ENCODE results near the gene ANKDD1B.
A peak's percentile ranks its signal among the peaks of the same experiment; 100 is the strongest.

ANKDD1B gene

DNA sequence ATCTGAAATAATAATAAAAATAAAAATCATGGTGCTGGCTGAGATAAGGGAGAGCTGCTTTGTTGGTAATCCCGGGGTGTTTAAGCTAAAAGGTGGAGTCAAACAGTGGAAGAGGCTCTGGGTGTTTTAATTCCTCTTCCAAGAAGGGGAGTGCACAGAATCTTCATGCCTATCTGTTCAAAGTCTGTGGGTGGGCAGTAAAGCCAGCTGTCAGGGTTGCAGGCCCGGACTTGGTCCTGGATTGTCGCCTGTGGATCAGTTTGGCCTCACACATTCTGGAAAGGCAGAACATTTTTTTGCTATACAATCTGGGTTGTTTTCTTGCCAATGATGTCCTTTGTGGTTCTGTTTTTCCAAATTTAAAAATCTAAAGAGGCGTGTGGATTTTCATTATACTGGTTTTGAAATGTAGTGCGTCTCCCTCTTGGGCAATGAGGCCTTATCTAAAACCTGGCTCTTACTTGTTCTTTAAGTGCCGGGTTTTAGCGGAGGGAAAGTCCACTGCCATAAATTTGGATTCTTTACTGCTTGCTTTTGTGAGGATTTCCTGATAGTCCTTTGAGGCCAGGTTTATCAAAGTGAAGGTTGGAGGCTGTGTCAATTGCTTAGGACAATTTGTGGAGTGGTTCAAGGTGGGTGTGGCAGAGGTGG lies 5.8 kb downstream of the ANKDD1B start:
- no peak for DNase-seq (ENCODE audit: low read depth)
- H3K4me3 ChIP-seq (ENCODE audit: low read depth, low read length): no peak overlapping the region
- TF ChIP-seq CTCF (IDR thresholded peaks at IDR 0.05; ENCODE audit: control insufficient read depth, extremely low read depth, insufficient read depth): no peak

- DNase-seq (ENCODE audit: low read depth): no peak
- no peak for TF ChIP-seq CTCF (IDR thresholded peaks at IDR 0.05; ENCODE audit: control insufficient read depth, extremely low read depth, insufficient read depth)
- H3K4me3 ChIP-seq (ENCODE audit: low read depth, low read length): no peak overlapping the region
These were observed 6.6 kb downstream of the ANKDD1B start for GRCh38 chr5:75617736-75618352.

DNA sequence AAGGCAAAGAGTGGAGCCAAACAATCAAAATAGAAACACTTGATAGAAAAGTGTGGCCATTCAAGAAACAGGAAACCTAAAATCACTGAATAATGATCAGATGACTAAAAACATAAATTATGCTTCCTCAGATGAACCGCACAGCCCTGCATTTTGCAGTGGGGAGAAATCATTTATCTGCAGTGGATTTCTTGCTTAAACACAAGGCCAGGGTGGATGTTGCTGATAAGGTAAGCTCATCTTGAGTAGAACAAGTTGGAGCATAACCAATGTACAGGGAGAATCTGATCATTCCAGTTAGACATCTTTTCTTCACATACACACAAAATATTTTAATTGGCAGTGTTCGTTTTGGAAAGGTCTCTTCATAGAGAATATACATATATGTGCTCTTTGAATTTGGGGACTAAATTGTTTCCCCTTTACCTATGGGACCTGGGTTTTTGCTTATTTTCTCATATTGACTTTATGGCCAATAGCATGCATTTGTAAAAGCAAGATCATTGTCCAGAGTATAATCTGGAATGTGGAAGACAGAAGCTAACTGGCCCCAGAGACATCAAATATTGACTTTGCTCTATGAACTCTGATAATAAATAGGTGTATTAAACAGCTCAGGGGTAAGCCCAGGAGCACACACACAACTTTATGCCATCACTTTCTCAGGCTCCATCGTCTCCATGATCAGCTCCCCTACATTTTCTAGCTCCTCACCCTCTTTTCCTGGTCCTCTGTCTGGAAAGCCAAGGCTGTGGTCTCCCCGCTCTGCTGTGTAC lies 9.1 kb downstream of the ANKDD1B start:
- peak overlapping the region; percentile 41 for H3K4me3 ChIP-seq (ENCODE audit: low read depth, low read length)
- TF ChIP-seq CTCF (IDR thresholded peaks at IDR 0.05; ENCODE audit: control insufficient read depth, extremely low read depth, insufficient read depth): no peak
- DNase-seq (ENCODE audit: low read depth): peak; percentile 92

GRCh38 chr5:75622564-75622963 lies 11.3 kb downstream of the ANKDD1B start:
- no peak for TF ChIP-seq CTCF (IDR thresholded peaks at IDR 0.05; ENCODE audit: control insufficient read depth, extremely low read depth, insufficient read depth)
- no peak overlapping the region for H3K4me3 ChIP-seq (ENCODE audit: low read depth, low read length)
- peak; percentile 63 for DNase-seq (ENCODE audit: low read depth)

DNA sequence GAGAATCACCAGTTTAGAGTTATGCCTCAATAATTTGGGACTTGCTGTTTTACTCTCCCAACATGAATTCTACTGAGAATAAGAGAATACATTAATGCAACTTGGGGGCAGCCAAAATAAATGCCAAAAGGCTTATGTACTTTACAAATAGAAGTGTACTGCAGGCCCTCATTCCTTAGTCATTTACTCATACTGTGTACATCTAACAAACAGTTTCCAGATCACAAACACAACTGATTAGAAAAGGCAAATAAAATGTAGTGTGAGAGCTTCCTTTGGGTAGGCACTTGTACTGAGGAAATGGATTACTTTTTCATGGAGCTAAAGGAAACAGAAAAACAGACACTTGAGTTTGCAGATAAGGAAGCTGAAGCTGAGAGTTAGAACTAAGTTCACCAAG lies 12.6 kb downstream of the ANKDD1B start:
- DNase-seq (ENCODE audit: low read depth): peak; percentile 70
- no peak overlapping the region for H3K4me3 ChIP-seq (ENCODE audit: low read depth, low read length)
- no peak for TF ChIP-seq CTCF (IDR thresholded peaks at IDR 0.05; ENCODE audit: control insufficient read depth, extremely low read depth, insufficient read depth)

- no peak for TF ChIP-seq CTCF (IDR thresholded peaks at IDR 0.05; ENCODE audit: control insufficient read depth, extremely low read depth, insufficient read depth)
These were observed 15.7 kb downstream of the ANKDD1B start for GRCh38 chr5:75626959-75627358.

More at GRCh38 chr5:75626959-75627358, 15.7 kb downstream of the ANKDD1B start:
- no peak overlapping the region for H3K4me3 ChIP-seq (ENCODE audit: low read depth, low read length)
- DNase-seq (ENCODE audit: low read depth): no peak
